Ammon's horn (tissue), 1 donor: ENCODE results near the gene ICE2.

ENCODE experiments used
- DNase-seq: peaks from one replicate; pipeline ENCODE4 v3.0.0-alpha.2; 2016; ENCODE audit warnings: low spot score

Gene ICE2, protein sequence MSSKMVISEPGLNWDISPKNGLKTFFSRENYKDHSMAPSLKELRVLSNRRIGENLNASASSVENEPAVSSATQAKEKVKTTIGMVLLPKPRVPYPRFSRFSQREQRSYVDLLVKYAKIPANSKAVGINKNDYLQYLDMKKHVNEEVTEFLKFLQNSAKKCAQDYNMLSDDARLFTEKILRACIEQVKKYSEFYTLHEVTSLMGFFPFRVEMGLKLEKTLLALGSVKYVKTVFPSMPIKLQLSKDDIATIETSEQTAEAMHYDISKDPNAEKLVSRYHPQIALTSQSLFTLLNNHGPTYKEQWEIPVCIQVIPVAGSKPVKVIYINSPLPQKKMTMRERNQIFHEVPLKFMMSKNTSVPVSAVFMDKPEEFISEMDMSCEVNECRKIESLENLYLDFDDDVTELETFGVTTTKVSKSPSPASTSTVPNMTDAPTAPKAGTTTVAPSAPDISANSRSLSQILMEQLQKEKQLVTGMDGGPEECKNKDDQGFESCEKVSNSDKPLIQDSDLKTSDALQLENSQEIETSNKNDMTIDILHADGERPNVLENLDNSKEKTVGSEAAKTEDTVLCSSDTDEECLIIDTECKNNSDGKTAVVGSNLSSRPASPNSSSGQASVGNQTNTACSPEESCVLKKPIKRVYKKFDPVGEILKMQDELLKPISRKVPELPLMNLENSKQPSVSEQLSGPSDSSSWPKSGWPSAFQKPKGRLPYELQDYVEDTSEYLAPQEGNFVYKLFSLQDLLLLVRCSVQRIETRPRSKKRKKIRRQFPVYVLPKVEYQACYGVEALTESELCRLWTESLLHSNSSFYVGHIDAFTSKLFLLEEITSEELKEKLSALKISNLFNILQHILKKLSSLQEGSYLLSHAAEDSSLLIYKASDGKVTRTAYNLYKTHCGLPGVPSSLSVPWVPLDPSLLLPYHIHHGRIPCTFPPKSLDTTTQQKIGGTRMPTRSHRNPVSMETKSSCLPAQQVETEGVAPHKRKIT

DNA sequence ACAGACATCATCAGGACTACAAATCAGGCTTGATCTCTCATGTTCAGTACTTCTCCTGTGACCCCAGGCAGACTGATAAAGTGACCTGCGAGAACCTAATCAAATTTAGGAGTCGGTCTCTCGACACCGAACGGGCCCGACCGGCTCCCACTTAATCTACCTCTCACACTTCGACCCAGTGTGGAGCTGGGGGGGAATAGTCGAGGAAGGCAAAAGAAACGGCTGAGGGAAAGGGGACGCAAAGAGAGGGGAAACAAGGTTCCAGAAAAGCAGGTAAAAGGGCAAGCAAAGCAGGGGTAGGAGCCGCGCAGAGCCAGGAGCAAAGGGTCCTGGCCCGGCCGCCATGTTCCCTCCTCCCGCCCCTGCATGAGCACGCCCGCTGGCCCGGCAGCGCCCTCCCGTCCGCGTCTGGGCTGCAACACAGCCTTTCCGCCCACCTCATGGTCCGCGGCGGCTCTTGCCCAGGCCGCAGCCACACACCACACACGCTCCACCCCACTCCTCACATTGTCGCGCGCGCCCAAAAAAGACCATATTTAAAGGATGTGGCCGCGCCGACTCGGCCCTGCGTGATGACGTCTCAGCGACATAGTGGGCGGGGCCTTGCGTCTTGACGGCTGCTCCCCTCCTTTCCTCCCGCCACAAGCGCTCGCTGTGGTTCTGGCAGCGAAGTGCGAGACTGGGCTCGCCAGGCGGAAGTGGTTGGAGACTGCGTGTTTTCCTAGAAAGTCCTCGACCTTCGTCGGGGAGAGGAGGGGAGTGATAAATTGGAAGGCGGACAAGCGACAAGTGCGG, at the start of gene ICE2:
Gene ICE2, minus strand, starts transcription at position 577 of the 795 bp plus-strand sequence. CDS start 1,165 bp downstream, outside the sequence.
- peak; percentile 97 for DNase-seq

DNA sequence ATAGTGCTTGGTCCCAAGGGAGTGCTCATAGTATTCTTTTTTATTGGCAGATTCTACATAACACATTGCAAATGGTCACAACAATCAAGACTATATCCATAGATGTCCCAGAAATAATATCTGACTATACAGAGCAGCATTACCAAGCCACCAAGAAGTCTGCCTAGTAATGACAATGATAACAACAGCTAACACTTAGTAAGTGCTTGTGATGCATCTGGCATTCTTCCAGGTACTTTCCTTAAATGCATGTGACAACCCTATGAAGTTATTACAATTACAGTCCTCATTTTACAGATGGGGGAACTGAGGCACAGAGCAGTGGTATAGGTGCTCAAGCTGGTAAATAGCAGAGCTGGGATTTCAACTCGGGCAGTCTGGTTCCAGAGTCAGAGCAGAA, 49.6 kb upstream of the ICE2 start:
- DNase-seq = no peak

DNA sequence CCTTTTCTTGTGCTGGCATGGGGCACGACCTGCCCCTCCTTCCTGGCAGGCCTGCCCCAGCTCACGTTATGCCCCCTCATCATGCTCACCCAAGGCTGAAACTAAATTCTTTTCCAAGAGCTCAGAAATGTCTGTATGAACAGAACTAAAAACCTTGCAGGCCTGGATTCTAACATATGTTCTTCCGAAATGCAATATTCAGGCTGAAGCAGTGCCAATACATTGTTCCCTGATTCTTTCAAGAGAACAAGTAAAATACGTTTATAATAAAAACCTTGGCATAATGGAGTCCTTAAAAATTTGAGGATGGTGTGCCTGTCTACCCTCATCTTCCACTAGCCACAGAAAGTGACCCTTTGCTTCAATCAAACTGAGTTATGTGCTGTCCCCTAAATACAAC, 48.5 kb upstream of the ICE2 start:
- DNase-seq = no peak

DNA sequence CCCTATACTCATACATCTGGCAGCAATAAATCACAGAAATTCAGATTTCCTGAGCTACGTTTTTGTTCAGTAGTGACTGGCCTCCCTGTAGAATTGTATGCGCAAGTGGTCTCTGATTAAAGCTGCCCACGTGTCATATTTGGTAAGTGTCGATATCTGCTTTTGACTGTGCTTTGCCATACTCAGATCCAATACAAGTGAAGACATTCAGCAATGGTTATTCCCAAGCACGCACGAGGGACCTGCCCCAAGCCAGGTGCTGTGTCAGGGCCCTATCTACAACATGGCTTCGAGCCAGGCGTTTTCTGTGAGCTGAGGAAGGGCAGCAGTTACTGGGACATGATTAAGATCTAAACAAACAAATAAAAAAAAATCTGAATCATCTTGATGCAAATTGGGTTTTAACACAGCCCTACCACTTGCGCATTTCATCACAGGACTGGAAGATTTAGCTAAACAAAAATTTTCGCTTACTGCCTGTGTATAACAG, 47.2 kb upstream of the ICE2 start:
- DNase-seq = no peak

DNA sequence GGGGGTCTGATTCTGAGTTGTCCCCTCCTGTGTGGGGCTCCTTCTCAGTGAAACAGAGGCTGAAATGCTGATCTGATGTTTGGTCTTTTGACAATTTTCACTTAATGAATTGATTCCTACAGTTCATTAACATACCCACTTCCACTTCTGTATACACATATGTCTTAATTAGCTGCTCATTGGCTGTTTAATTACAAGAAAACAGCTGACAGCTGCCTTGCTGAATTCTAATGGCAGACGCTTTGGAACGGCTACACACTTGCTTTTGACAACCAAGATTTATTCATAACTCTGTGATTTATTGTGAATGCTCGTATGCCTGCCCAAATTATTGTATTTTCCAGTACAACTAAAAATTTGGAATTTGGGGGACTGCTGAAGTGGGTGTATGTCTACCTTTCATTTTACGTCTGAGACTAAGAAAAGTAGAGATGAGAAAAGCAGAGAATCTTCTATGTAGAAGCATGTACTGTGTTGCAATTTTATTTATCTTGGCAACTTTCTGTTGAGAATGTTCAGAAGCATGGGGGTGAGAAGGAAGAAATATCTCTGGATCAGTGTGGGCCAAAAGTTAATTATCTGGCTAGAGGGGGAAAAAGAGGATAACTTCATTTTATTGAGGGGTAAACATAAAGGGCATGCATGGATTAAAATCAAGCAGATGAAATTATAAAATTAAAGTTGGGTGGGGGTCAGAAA, 46.5 kb upstream of the ICE2 start:
- DNase-seq = no peak

DNA sequence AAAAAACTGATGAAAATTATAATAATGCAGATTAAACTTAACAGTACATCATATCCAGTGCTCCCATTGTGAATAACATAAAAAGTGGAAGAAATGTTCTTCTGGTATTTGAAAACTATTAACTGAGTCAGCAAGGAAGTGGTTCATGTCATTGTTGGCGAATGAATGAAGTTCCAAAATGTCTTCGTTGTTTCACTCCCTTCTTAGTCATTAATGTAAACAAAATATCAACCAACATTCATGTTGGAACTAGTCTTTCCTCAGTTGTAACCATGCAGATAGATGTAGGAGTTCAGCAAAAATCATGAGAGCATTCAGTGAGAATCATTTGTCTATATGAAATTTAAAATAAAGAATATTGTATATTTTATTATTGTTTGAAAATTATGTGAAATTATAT, 44.1 kb upstream of the ICE2 start:
- DNase-seq = no peak

DNA sequence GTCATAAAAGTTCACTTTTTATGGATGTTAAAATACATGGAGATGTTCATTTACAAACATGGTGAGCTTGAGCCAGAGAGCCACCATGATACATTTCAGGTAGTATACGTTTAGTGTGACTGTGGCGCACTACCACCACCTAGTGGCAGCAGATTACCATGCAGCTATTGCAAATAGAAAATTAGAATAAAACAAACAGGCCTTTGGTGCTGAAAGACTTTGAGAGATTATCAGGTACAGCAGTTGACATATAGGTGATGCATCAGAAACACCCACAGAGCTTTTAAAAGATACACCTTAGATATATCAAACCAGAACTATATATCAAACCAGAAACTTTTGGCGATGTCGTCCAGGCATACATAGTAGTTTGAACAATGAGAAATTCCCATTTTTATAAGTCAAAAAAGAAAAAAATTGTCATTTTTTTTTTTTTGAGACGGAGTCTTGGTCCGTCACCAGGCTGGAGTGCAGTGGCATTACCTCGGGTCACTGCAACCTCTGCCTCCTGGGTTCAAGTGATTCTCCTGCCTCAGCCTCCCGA, 42.0 kb upstream of the ICE2 start:
- peak; percentile 75 for DNase-seq

DNA sequence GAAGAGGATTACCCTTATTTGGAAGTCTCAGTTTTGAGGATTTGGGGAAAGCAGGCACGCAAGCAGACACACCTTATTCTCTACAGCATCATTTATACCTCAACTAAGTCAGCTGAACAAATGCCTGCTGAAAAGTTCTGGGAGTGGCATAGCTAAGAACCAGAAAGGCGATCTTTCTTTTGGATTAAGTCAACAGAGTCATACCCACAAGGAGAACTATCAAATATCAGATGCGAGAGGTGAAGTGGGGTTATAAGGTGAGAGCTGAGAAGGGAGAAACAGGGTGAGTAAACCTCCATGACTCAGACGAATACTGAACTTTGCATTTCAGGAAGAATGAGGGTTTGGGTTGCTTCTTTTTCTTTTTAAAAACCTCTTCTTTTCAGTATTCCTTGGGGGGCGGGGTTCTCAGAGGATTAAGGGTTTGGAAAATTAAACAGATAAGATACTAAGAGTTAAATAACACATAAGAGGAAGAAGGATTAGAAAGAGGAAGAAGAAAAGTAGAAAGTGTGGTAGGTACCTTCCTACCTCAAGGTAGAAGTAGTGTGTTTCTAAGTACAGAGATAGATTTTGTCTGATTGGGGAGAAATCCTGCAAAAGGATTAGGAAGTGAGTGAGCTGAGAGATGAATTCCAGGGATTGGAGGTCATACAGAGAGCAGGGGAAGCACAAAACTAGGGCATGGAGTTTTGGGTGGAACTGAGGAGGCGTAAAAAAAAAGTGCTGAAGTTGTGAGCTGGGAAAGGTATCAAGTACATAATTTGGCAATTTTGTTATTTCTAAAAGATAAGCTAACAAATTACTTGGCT, 41.3 kb upstream of the ICE2 start:
- no peak for DNase-seq

DNA sequence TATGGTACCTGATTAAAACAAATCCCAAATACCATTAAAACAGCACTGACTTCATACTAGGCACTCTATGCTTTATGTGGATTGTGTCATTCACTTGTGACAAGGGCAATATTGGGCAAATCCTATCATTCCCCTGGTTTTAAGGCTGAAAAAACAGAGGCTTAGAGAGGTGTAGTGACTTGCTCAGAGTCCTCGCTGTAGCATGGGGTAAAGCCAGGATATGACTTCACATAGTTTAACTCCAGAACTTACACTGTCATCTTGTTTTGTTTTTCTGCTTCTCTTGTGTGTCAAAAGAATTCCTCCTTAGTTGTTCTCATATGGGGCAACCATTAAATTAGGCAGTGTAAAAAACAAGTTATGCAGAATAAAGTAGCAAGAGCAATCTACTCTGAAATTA, 40.3 kb upstream of the ICE2 start:
- no peak for DNase-seq

DNA sequence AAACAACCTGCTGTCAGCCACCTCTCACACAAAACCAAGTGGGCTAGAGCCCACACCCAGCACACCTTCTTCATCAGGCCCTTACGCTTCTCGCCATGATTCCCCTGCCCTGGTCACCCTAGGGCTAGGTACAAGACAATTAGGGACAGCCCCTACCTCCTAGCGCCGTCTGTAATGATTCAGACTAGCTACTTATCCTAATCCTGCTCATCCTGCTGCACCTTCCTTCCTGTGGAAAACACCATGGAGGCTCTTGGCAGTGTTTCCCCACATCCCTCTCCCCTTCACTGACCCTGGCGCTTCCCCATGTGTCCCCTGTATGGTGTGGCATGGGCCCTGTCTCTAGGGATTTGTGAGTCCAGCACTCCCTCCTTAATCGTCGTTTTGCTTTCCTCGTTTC, 39.6 kb upstream of the ICE2 start:
- no peak for DNase-seq

DNA sequence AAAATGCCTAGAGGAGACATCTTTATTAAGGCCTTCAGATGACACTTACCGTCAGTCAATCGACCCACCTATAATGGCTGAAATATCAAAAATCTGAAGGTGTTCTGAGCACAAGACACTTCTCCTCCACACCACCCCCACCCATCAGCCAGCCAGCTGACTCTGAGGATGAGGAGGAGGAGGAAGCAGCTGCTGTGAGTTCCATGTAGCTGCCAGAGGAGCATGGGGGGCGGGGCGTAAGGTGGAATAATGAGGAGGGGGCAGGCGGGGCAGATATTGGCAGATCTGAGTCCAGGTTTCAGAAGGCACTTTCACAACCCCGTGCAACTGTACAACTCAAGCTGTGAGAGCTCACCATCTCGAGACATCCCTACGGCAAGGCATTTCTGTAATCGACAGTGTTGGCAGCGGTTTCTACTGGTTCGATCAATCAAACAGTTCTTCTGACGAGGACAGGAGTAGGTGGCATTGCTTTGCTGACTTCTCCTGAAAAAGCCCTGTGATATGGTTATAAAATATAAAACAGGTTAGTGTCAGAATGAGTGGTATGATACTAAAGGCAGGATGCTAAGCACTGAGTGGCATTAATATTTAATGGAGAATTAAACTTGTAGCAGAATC, 35.4 kb upstream of the ICE2 start:
- DNase-seq = no peak

DNA sequence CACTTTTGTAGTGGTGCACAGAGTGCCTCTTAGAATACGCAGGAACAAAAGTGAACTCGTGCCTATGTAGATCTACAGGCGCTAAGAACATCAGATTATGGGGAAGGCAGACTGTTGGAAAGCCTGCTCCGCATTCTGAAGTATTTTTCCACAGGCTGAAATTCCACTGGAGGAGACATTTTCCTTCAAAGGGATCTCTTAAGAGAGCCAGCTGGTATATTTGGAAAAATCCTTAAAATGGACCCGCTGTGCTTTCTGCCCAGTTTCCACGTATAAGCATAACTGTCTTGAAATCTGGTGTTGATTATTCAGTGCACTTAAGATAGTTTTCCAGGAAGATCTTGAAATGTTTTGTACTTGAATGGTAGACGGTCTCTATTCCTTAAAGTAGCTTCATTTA, 34.7 kb upstream of the ICE2 start:
- no peak for DNase-seq

DNA sequence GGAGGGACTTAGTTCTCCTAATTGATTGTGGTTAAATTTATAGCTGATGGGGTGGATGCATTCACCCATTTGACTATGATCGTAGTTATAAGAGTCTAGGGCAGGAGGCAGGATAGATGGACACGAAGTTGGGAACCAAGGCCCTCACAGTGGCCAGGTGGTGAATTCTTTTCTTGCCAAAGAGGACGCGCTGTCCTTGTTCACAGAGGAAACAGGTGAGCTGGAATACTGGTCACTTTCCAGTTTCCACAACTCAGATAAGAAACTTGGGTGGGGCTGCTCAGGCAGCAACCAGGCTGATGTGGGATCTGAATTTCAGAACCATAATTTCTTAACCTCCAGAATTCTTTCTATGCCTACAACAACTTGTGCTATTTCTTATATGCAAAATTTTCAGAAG, 34.0 kb upstream of the ICE2 start:
- DNase-seq = no peak

DNA sequence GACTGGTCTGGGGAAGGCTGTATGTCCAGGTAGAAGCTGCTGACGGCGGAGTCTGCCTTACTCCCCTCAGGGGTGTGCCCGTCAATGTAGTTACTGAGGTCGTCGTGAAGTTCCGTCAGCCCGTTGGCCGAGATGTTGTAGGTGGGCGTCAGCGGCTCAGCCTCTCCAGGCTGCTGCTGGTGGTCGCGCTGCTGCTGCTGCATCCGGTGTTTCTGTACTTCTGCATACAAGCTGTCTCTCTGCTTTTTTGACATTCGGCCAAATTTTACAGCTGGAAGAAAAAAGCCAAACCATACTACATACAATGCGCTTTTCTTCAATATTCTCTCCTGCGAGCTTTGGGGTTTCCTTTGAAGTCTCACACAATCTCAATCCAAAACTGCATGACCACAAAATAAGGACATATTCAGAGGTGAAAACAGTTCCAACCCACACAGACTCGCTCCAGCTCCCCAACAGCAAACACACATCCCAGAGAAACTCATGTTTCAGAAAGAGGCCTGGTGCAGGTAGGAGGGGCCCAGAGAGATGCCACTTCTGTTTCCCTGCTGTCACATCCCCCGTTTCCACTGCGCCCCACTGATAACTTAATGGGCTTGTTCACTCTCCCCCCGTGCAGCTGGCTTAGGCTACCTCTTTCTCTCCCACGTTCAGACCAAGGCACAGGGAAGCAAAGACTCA, 32.5 kb upstream of the ICE2 start:
- no peak for DNase-seq

DNA sequence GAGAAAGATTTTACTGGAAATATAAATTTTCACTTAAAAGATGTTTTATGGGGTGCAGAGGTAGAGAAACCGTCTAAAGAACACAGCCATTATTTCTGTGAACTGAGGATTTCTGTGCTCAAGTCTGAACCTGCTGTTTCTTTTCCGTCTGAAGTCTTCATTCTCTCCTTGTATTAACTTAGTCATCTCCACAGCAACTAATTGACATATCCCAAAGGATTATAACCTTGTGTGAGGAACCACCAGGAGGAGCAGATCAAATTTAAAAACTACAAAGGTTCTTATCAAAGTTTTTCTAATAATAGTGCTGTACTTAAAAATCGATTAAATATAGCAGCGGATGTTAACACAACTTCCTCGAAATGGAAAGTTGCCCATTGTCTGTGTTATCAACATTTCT, 31.1 kb upstream of the ICE2 start:
- DNase-seq = no peak

DNA sequence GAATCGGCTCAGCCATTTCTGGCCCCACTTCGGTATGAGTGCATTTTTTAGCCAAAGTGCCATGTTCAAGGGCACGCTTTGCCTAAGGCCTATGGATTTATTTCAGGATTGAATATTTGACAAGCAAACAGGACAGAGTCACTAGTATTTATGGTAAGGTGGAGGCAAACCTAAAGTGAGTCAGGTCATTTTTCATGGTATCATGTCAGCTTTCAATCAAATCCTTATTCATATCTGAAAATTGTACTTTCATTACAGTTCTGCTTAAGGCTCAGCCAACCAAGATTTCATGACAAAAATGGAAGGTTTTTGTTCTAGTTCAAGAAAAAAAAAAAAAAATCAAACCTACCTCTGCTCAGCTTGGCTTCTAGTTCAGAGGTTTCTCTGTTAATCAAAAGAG, 30.5 kb upstream of the ICE2 start:
- no peak for DNase-seq

DNA sequence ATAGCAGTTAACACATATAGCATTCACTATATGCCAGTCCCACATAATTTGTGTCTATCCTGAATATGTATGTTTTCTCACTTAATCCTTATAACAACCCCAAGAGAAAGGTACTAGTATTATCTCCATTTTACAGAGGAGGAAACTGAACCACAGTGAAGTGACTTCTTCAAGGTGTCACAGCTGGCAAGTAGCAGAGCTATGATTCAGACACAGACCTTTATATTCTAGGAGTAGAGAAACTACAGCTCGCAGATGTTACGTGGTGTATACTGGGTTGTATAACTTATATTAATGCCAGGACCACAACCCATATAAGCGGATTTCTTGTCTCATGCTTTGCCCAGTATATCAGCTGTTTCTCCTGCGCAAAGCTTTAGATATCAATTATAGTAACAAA, 29.5 kb upstream of the ICE2 start:
- DNase-seq = no peak

DNA sequence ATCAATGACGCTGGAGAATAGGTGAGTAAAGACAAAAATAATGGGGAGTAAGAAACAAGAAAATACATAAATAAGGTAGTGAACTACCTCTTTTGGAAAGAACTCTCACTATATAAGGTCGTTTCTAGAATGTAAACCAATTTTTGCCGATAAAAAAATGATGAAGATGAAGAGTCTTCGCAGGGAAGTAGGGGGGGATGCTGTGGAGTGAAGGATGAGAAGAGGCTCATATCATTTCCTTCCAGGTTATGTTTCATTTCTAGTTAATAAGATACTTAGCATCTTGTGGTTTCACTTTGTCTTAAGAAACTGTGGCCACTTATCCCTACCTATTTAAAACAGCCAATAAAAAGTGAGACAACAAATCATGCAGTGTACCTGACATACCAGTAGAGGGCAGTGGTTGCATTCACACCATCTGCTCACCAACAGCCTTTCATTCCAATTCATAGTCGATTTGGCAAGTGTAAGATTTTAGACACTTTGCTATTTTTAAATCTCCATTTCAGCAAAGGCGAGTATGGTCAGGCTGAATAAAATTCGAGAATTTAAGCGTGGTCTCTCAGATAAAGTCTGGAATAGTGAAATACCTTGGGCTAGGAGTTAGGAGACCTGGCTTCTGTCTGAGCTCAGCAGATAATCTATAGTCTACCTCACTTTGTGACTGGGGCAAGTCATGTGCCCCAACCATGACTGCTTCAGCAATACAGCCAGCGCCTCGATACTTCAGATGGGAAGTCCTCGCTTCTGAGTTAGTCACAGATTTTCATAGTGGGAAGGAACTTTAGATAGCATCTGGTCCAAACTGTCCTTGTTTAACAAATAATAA, 28.9 kb upstream of the ICE2 start:
- peak; percentile 83 for DNase-seq
